HL-60 (cell line): ENCODE results near the gene FAM50B.

ENCODE experiments used
- DNase-seq, 2 experiments: peaks; one replicate each; pipeline ENCODE4 v3.0.0-alpha.2; 2010 to 2020; ENCODE audit warnings: low read depth in 1 of 2, low spot score in 1 of 2
- H3K27ac ChIP-seq: fragments of 250-450 bp; sonication (Bioruptor Pico); replicated peaks from 2 replicates; pipeline ENCODE4 v1.5.1; 2020; ENCODE audit warnings: mild to moderate bottlenecking, moderate library complexity
- H3K27me3 ChIP-seq: fragments of 250-450 bp; sonication (Bioruptor Pico); 2 replicates; pipeline ENCODE4 v1.5.1; 2021; ENCODE audit warnings: mild to moderate bottlenecking, moderate library complexity; ENCODE audit not compliant: insufficient read depth, poor library complexity, severe bottlenecking
- H3K4me3 ChIP-seq: replicated peaks from 2 replicates; pipeline ENCODE4 v1.5.1; 2011; ENCODE audit warnings: mild to moderate bottlenecking, control low read depth, low read length; ENCODE audit not compliant: insufficient read depth
- CTCF ChIP-seq: IDR thresholded peaks from one replicate; pipeline ENCODE4 v1.5.1; 2011; ENCODE audit warnings: low read length, control low read depth, inconsistent platforms; ENCODE audit not compliant: insufficient read depth
- GABPA ChIP-seq: IDR thresholded peaks from 2 replicates; pipeline ENCODE4 v1.6.1; 2012; ENCODE audit warnings: low read depth
- POLR2AphosphoS5 ChIP-seq: IDR thresholded peaks from 2 replicates; pipeline ENCODE4 v1.6.1; 2012; ENCODE audit warnings: low read depth
- REST ChIP-seq: IDR thresholded peaks from 2 replicates; pipeline ENCODE4 v1.6.1; 2012; ENCODE audit warnings: low read depth; ENCODE audit not compliant: insufficient replicate concordance
- SPI1 ChIP-seq: IDR thresholded peaks from 2 replicates; pipeline ENCODE4 v1.6.1; 2012; ENCODE audit warnings: low read depth, mild to moderate bottlenecking, borderline replicate concordance

FAM50B gene

GRCh38 chr6:3823671-3824070 is 25.5 kb upstream of the FAM50B start:
- H3K27ac ChIP-seq, result no peak overlapping the region
- no peaks in the 10 kb centered on the region for H3K27me3 ChIP-seq
- DNase-seq, result no peak
- no peak overlapping the region for H3K4me3 ChIP-seq
- no peak for TF ChIP-seq SPI1
- no peak for TF ChIP-seq GABPA
- TF ChIP-seq REST, result no peak
- TF ChIP-seq POLR2AphosphoS5, result no peak
- TF ChIP-seq CTCF, result no peak

- no peak overlapping the region for H3K27ac ChIP-seq
- TF ChIP-seq CTCF (no peak), GABPA (no peak), POLR2AphosphoS5 (no peak), SPI1 (no peak), REST (no peak)
- no peak overlapping the region for H3K4me3 ChIP-seq
- no peaks in the 10 kb centered on the region for H3K27me3 ChIP-seq
- no peak for DNase-seq
Measured at GRCh38 chr6:3825331-3825831, 23.8 kb upstream of the FAM50B start.

GRCh38 chr6:3825851-3826581 is 23.2 kb upstream of the FAM50B start:
- Histone ChIP-seq H3K4me3 (no peak overlapping the region), H3K27ac (no peak overlapping the region), H3K27me3 (no peaks in the 10 kb centered on the region)
- no peak for DNase-seq
- no peak for TF ChIP-seq POLR2AphosphoS5
- no peak for TF ChIP-seq SPI1
- no peak for TF ChIP-seq CTCF
- TF ChIP-seq GABPA, result no peak
- no peak for TF ChIP-seq REST
